Measurements from ENCODE around the gene RNASE13. TPM values are rescaled to one million over a fixed set of nuclear protein-coding genes. Genes with fewer than 3 reads are reported as not detected.

The RNASE13 gene
- total RNA-seq, 2 donors from 2014 or later: not detected

DNA sequence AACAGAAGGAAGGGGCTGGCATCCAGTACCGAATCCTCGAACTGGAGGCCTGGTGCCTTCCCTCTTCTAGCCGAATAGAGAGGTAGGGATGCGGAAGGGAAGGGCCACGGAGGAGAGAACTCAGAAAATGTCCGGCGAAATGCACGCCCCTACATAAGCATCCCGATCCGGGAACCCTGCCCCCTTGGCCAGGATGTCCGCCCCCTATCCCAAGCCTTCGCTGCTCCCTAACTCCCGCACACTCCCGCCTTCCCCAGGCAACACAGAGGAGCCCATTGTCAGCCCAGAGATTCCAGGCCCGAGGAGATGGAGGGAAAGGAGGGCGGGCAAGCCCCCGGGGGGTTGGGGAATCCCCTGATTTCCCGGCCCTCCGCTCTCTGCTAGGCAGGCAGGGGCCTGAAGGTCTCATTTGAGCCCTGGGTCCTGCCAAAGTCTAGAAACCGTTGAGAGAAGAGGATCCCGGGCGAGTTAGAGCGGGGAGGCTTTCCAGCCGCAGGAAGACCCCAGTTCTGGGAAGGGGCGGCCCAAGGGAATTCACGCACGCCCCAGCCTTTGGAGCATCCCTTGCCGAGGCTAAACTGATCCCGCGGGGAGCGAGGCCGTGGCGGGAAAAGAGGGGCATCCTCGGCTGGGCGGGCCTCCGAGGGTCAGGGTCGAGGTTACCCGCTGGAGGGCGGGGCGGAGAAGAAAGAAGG, 34.9 kb upstream of the RNASE13 start:
- TF ChIP-seq, protein P1, sequence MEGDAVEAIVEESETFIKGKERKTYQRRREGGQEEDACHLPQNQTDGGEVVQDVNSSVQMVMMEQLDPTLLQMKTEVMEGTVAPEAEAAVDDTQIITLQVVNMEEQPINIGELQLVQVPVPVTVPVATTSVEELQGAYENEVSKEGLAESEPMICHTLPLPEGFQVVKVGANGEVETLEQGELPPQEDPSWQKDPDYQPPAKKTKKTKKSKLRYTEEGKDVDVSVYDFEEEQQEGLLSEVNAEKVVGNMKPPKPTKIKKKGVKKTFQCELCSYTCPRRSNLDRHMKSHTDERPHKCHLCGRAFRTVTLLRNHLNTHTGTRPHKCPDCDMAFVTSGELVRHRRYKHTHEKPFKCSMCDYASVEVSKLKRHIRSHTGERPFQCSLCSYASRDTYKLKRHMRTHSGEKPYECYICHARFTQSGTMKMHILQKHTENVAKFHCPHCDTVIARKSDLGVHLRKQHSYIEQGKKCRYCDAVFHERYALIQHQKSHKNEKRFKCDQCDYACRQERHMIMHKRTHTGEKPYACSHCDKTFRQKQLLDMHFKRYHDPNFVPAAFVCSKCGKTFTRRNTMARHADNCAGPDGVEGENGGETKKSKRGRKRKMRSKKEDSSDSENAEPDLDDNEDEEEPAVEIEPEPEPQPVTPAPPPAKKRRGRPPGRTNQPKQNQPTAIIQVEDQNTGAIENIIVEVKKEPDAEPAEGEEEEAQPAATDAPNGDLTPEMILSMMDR (conservative IDR thresholded peaks at IDR 0.05): no peak

DNA sequence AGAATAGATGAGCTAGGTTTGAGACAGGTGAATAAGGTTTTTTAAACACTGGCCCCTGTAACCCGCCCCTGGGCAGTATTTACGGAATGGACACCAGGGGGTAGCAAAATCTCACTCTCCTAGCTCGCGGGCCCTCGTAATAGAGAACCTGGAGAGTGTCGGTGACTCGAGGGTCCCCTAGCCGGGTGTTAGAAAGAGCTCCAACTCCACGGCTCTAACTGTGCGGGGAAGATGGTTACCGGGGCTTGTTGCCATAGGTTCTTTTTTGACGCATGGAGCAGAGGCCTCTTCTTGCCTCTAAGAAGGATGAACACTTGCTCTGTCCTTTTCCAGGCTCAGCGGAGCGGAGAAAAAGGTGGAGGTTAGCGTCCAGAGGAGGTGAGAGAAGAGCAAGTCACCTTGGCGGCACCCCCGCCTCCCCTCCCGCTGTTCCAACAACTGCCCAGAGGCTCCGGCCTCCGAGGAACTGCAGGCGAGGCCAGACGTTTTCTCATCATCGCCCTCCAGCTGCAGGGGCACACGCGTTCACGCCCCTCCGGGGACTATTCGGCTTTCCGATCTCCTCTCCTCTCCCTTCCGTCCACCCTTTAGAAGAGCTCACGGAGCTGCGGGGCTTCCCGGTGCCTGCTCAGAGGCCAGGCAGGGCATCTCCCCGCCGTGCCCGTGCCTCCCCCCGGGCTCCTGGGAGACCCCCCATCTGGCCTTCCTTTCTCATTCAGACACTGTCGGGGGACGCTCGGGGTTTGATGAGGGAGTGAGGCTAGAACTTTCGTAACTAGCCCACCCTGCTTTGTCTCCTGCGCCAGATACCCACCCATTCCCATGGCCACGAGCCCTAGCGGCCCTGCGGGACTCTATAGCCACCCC, 34.1 kb upstream of the RNASE13 start:
- Mint-ChIP-seq H3K27ac (peak overlapping the region; percentile 85), H3K4me3 (peak overlapping the region; percentile 86), H3K4me1 (peaks cover 18% of the 10 kb centered on the region), H3K36me3 (ENCODE audit: low read depth) (peaks cover 11% of the 10 kb centered on the region), H3K27me3 (ENCODE audit: insufficient read depth) (peaks cover 8% of the 10 kb centered on the region), H3K9me3 (no peaks in the 10 kb centered on the region)
- DNase-seq: peak; percentile 82
- H3K27me3 ChIP-seq (ENCODE audit: control insufficient read depth, insufficient read depth, low read length, poor library complexity, severe bottlenecking): no peaks in the 10 kb centered on the region
- no peaks in the 10 kb centered on the region for H3K9me3 ChIP-seq (ENCODE audit: control insufficient read depth, low read length)
- peak overlapping the region; percentile 35 for H3K9ac ChIP-seq (ENCODE audit: extremely low read depth, low read length, poor library complexity, severe bottlenecking)
- TF ChIP-seq, protein P1 (conservative IDR thresholded peaks at IDR 0.05): peak; percentile 72
- WGBS, 2 experiments (ENCODE audit: insufficient coverage in 1 of 2, insufficient read length in 1 of 2): 5 to 6% methylated on average over 8 to 45 of the region's 45 CpGs
- H3K27ac ChIP-seq (ENCODE audit: low read depth, low read length): peak overlapping the region; percentile 94
- peak overlapping the region; percentile 83 for H3K4me3 ChIP-seq (ENCODE audit: low read length)
- H3K4me1 ChIP-seq (ENCODE audit: control insufficient read depth, insufficient read depth, low read length): peaks cover 6% of the 10 kb centered on the region
- peaks cover 12% of the 10 kb centered on the region for H3K36me3 ChIP-seq (ENCODE audit: control insufficient read depth, insufficient read depth, low read length)

More for the DNA sequence above, 34.9 kb upstream of the RNASE13 start:
- peaks cover 16% of the 10 kb centered on the region for H3K4me1 Mint-ChIP-seq
- Histone ChIP-seq H3K9me3 (ENCODE audit: control insufficient read depth, low read length) (no peaks in the 10 kb centered on the region), H3K27me3 (ENCODE audit: control insufficient read depth, insufficient read depth, low read length, poor library complexity, severe bottlenecking) (no peaks in the 10 kb centered on the region), H3K36me3 (ENCODE audit: control insufficient read depth, insufficient read depth, low read length) (peaks cover 19% of the 10 kb centered on the region), H3K4me1 (ENCODE audit: control insufficient read depth, insufficient read depth, low read length) (peaks cover 4% of the 10 kb centered on the region), H3K27ac (ENCODE audit: low read depth, low read length) (peak overlapping the region; percentile 94), H3K4me3 (ENCODE audit: low read length) (peak overlapping the region; percentile 83), H3K9ac (ENCODE audit: extremely low read depth, low read length, poor library complexity, severe bottlenecking) (peak overlapping the region; percentile 35)
- H3K9me3 Mint-ChIP-seq: no peaks in the 10 kb centered on the region
- peak overlapping the region; percentile 86 for H3K4me3 Mint-ChIP-seq
- peaks cover 8% of the 10 kb centered on the region for H3K27me3 Mint-ChIP-seq (ENCODE audit: insufficient read depth)
- H3K27ac Mint-ChIP-seq: peak overlapping the region; percentile 85
- peak; percentile 86 for DNase-seq
- 0 to 2% methylated on average over 22 to 39 of the region's 40 CpGs for WGBS, 2 experiments (ENCODE audit: insufficient coverage in 1 of 2, insufficient read length in 1 of 2)
- peaks cover 13% of the 10 kb centered on the region for H3K36me3 Mint-ChIP-seq (ENCODE audit: low read depth)

DNA sequence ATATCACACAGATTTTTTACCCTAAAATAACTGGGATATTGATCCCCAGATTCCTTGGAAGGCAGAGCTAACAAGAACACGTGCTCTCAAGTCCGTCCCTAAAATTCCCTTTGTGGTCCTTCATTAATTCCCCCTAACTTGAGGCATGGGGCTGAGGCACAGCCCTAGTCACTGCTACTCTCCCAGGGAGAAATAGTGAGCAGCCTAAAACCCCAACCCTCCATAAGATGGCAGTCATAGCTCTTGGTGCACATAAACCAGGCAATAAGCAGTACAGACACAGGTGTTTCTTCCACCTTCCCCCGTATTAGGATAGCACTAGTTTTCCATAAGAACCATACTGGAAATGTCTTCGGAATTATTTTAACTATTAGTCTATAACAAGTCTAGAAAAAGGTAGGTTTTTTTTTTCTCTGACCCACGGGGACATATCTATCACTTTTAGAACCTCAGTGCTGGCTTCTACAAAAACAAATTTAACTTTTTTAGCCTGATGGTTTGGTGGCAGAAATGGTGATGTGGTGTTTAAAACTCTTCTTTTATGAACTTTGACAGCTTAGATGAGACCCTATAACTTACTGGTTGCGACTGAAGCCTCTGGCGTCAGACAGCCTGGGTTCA, 32.4 kb upstream of the RNASE13 start:
- Histone ChIP-seq H3K4me1 (ENCODE audit: control insufficient read depth, insufficient read depth, low read length) (peaks cover 8% of the 10 kb centered on the region), H3K27me3 (ENCODE audit: control insufficient read depth, insufficient read depth, low read length, poor library complexity, severe bottlenecking) (no peaks in the 10 kb centered on the region), H3K27ac (ENCODE audit: low read depth, low read length) (no peak overlapping the region), H3K4me3 (ENCODE audit: low read length) (no peak overlapping the region), H3K9ac (ENCODE audit: extremely low read depth, low read length, poor library complexity, severe bottlenecking) (no peak overlapping the region), H3K36me3 (ENCODE audit: control insufficient read depth, insufficient read depth, low read length) (no peaks in the 10 kb centered on the region), H3K9me3 (ENCODE audit: control insufficient read depth, low read length) (no peaks in the 10 kb centered on the region)
- H3K27ac Mint-ChIP-seq: no peak overlapping the region
- no peak for DNase-seq
- no peaks in the 10 kb centered on the region for H3K9me3 Mint-ChIP-seq
- peaks cover under 1% of the 10 kb centered on the region for H3K36me3 Mint-ChIP-seq (ENCODE audit: low read depth)
- H3K27me3 Mint-ChIP-seq (ENCODE audit: insufficient read depth): peaks cover 8% of the 10 kb centered on the region
- 74 to 95% methylated on average over 5 to 7 of the region's 7 CpGs for WGBS, 2 experiments (ENCODE audit: insufficient coverage in 1 of 2, insufficient read length in 1 of 2)
- peaks cover 23% of the 10 kb centered on the region for H3K4me1 Mint-ChIP-seq
- TF ChIP-seq, protein P1 (conservative IDR thresholded peaks at IDR 0.05): peak; percentile 47
- no peak overlapping the region for H3K4me3 Mint-ChIP-seq
